Measurements from ENCODE around the gene POFUT2. TPM values are rescaled to one million over a fixed set of nuclear protein-coding genes. Genes with fewer than 3 reads are reported as not detected.

Gene POFUT2
- total RNA-seq, 1 experiment from 2014 or later: 28.2 TPM

DNA sequence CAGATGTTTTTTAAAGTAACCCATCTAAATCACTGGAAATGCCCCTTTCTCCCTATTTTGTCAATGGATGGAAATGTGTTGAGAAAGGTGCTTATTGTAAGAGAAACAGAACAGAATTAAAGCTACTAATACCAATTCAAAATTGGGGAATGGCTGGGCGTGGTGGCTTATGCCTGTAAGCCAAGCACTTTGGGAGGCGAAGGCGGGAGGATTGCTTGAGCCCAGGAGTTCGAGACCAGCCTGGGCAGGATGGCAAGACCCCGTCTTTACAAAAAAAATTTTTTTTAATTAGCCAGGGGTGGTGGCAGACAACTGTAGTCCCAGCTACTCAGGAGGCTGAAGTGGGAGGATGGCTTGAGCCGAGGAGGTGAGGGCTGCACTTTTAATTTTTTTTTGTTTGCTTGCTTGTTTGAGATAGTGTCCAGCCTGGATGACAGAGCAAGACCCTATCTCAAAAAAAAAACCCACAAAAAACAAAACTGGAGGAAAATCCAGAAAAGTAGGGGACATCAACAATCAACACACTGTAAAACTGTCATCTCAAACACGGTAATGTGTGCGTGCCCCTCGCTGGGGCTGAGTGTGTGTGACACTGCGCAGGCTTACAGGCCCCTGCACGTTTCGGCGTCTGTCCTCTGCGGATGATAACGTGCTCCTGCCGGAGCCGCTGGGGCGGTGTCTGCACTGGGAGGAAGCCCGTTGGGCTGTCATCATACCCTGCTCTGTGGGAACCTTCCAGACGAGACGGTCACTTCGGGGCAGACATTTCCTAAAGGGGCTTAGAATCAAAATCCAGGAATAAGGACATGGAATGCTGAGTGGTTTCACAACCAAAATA is 11.6 kb upstream of the POFUT2 start:
- DNase-seq: no peak
- Histone ChIP-seq H3K9ac (ENCODE audit: low read length) (no peak overlapping the region), H3F3A (ENCODE audit: low read length, unreplicated experiment) (no peaks in the 10 kb centered on the region), H3K4me2 (ENCODE audit: low read length) (no peak overlapping the region), H3K36me3 (ENCODE audit: low read depth, low read length) (no peaks in the 10 kb centered on the region), H3K27me3 (ENCODE audit: low read length) (no peaks in the 10 kb centered on the region), H2AFZ (ENCODE audit: low read length) (no peak overlapping the region), H3K27ac (ENCODE audit: low read length) (no peak overlapping the region), H3K9me2 (replicated peaks; ENCODE audit: low read length) (no peaks in the 10 kb centered on the region), H4K20me1 (ENCODE audit: low read length) (no peaks in the 10 kb centered on the region), H3K79me2 (ENCODE audit: low read length) (peaks cover 21% of the 10 kb centered on the region), H3K4me3 (ENCODE audit: low read length) (no peak overlapping the region), H3K9me3 (ENCODE audit: low read length) (no peaks in the 10 kb centered on the region), H3K4me1 (ENCODE audit: insufficient read depth, low read length) (peaks cover 27% of the 10 kb centered on the region)
- POLR2A ChIA-PET (ENCODE audit: unreplicated experiment): no interaction called here
- CTCF ChIA-PET: no interaction called here
- ATAC-seq: no peak
- BruUV-seq (replicated peaks): no TSS peak
- no peak for TF ChIP-seq EZH2 (IDR thresholded peaks at IDR 0.05; ENCODE audit: low read length, unreplicated experiment)
- no peak for TF ChIP-seq EZH2phosphoT487 (IDR thresholded peaks at IDR 0.05; ENCODE audit: borderline replicate concordance, low read length)
- TF ChIP-seq, protein P1, sequence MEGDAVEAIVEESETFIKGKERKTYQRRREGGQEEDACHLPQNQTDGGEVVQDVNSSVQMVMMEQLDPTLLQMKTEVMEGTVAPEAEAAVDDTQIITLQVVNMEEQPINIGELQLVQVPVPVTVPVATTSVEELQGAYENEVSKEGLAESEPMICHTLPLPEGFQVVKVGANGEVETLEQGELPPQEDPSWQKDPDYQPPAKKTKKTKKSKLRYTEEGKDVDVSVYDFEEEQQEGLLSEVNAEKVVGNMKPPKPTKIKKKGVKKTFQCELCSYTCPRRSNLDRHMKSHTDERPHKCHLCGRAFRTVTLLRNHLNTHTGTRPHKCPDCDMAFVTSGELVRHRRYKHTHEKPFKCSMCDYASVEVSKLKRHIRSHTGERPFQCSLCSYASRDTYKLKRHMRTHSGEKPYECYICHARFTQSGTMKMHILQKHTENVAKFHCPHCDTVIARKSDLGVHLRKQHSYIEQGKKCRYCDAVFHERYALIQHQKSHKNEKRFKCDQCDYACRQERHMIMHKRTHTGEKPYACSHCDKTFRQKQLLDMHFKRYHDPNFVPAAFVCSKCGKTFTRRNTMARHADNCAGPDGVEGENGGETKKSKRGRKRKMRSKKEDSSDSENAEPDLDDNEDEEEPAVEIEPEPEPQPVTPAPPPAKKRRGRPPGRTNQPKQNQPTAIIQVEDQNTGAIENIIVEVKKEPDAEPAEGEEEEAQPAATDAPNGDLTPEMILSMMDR (conservative IDR thresholded peaks at IDR 0.05; ENCODE audit: low read depth, low read length): no peak
- intact Hi-C loops (cut with micrococcal nuclease): no loop called here

DNA sequence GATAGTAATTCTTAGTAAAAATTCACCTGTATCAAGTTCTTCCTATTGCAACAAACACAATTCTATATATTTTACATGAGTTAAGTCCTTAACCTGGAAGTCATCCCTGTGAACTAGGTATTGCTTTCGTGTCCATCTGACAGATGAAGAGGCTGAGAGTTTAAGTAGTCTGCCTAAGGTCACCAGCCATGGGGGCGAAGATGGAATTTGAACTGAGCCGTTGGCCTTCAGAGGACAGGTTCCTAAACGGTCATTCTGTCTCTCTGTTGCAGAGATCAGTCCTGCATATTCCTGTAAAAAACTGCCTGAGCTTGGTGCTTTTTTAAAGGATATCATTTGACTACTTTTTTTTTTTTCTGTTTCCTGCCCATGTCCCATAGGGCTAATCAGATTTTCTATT is 10.2 kb upstream of the POFUT2 start:
- H3K79me2 ChIP-seq (ENCODE audit: low read length): peaks cover 21% of the 10 kb centered on the region
- ChIA-PET CTCF (no interaction called here), POLR2A (ENCODE audit: unreplicated experiment) (no interaction called here)
- H3K36me3 ChIP-seq (ENCODE audit: low read depth, low read length): no peaks in the 10 kb centered on the region
- peaks cover 41% of the 10 kb centered on the region for H3K4me1 ChIP-seq (ENCODE audit: insufficient read depth, low read length)
- ATAC-seq: no peak
- H3K4me3 ChIP-seq (ENCODE audit: low read length): no peak overlapping the region
- H3K9me2 ChIP-seq (replicated peaks; ENCODE audit: low read length): no peaks in the 10 kb centered on the region
- no peak overlapping the region for H3K9ac ChIP-seq (ENCODE audit: low read length)
- no peak for DNase-seq
- no TSS peak for BruUV-seq (replicated peaks)
- no peaks in the 10 kb centered on the region for H3F3A ChIP-seq (ENCODE audit: low read length, unreplicated experiment)
- no peak overlapping the region for H3K4me2 ChIP-seq (ENCODE audit: low read length)
- intact Hi-C loops (cut with micrococcal nuclease): no loop called here
- H3K9me3 ChIP-seq (ENCODE audit: low read length): no peaks in the 10 kb centered on the region
- H2AFZ ChIP-seq (ENCODE audit: low read length): no peak overlapping the region
- H3K27ac ChIP-seq (ENCODE audit: low read length): no peak overlapping the region
- TF ChIP-seq EZH2 (IDR thresholded peaks at IDR 0.05; ENCODE audit: low read length, unreplicated experiment) (no peak), EZH2phosphoT487 (IDR thresholded peaks at IDR 0.05; ENCODE audit: borderline replicate concordance, low read length) (no peak)
- TF ChIP-seq, protein P1 (conservative IDR thresholded peaks at IDR 0.05; ENCODE audit: low read depth, low read length): no peak
- no peaks in the 10 kb centered on the region for H4K20me1 ChIP-seq (ENCODE audit: low read length)
- no peaks in the 10 kb centered on the region for H3K27me3 ChIP-seq (ENCODE audit: low read length)

- Histone ChIP-seq H3K9me3 (ENCODE audit: low read length) (no peaks in the 10 kb centered on the region), H3K79me2 (ENCODE audit: low read length) (peaks cover 21% of the 10 kb centered on the region), H3K9ac (ENCODE audit: low read length) (no peak overlapping the region), H3K4me2 (ENCODE audit: low read length) (no peak overlapping the region), H2AFZ (ENCODE audit: low read length) (no peak overlapping the region), H3K4me1 (ENCODE audit: insufficient read depth, low read length) (peaks cover 45% of the 10 kb centered on the region), H4K20me1 (ENCODE audit: low read length) (no peaks in the 10 kb centered on the region), H3K27me3 (ENCODE audit: low read length) (no peaks in the 10 kb centered on the region), H3K27ac (ENCODE audit: low read length) (no peak overlapping the region), H3K4me3 (ENCODE audit: low read length) (no peak overlapping the region), H3F3A (ENCODE audit: low read length, unreplicated experiment) (no peaks in the 10 kb centered on the region), H3K9me2 (replicated peaks; ENCODE audit: low read length) (no peaks in the 10 kb centered on the region), H3K36me3 (ENCODE audit: low read depth, low read length) (no peaks in the 10 kb centered on the region)
- POLR2A ChIA-PET (ENCODE audit: unreplicated experiment): no interaction called here
- TF ChIP-seq EZH2phosphoT487 (IDR thresholded peaks at IDR 0.05; ENCODE audit: borderline replicate concordance, low read length) (no peak), EZH2 (IDR thresholded peaks at IDR 0.05; ENCODE audit: low read length, unreplicated experiment) (no peak)
- TF ChIP-seq, protein P1 (conservative IDR thresholded peaks at IDR 0.05; ENCODE audit: low read depth, low read length): no peak
- no TSS peak for BruUV-seq (replicated peaks)
- intact Hi-C loops (cut with micrococcal nuclease): no loop called here
- no peak for DNase-seq
- ATAC-seq: no peak
- CTCF ChIA-PET: no interaction called here
These were observed 9.6 kb upstream of the POFUT2 start for GRCh38 chr21:45297329-45297728.

All from PC-3 (cell line).